Panc1 (cell line): ENCODE data around the gene PKM. TPM values are rescaled to one million over a fixed set of nuclear protein-coding genes. Genes with fewer than 3 reads are reported as not detected.
A peak's percentile ranks its signal among the peaks of the same experiment; 100 is the strongest.

Experiments used
- ATAC-seq: fragments of 200-7000 bp; cut with Tn5 transposase; 2 replicates; pipeline ENCODE4 v1.9.1; 2020; ENCODE audit warnings: mild to moderate bottlenecking, moderate library complexity
- BruUV-seq: library from RNA; stranded (reverse); fragments of 400-500 nt; replicated peaks from 2 replicates; lab custom pipeline; 2021; lab: Mats Ljungman, UMichigan
- CTCF ChIA-PET: fragments of 300-600 bp; sonication (Branson Sonifier 250); formaldehyde crosslinking; loops from one replicate; lab custom pipeline; 2022; ENCODE audit warnings: antibody characterized with exemption; lab: Charles Lee
- POLR2A ChIA-PET: fragments of 300-600 bp; sonication (Branson Sonifier 250); formaldehyde crosslinking; loops from one replicate; lab custom pipeline; 2022; ENCODE audit warnings: antibody characterized with exemption; lab: Charles Lee
- DNase-seq: peaks from one replicate; pipeline ENCODE4 v3.0.0-alpha.2; 2010; ENCODE audit warnings: low read depth, low spot score
- H3K27ac ChIP-seq: 2 replicates; pipeline ENCODE4 v1.5.1; 2011; ENCODE audit warnings: mild to moderate bottlenecking, low read length, inconsistent platforms
- H3K27me3 ChIP-seq: fragments of 200-500 bp; sonication (Bioruptor generic); 2 replicates; pipeline ENCODE4 v1.6.0; 2014; ENCODE audit warnings: low read length, inconsistent platforms; ENCODE audit not compliant: control insufficient read depth, insufficient read depth
- H3K36me3 ChIP-seq: fragments of 200-500 bp; sonication (Bioruptor generic); 2 replicates; pipeline ENCODE4 v1.5.1; 2014; ENCODE audit warnings: inconsistent platforms, mild to moderate bottlenecking, low read length, moderate library complexity; ENCODE audit not compliant: control insufficient read depth, insufficient read depth
- H3K4me1 ChIP-seq: 2 replicates; pipeline ENCODE4 v1.5.1; 2011; ENCODE audit warnings: inconsistent platforms, mild to moderate bottlenecking, low read length, moderate library complexity; ENCODE audit not compliant: control insufficient read depth, insufficient read depth
- H3K4me3 ChIP-seq, 2 experiments: 2 replicates each; pipeline ENCODE4 v1.5.1; 2011 to 2012; ENCODE audit warnings: low read depth in 2 of 2, low read length in 2 of 2, mild to moderate bottlenecking in 2 of 2, inconsistent platforms in 1 of 2, moderate library complexity in 1 of 2
- H3K9me3 ChIP-seq: fragments of 200-500 bp; sonication (Bioruptor generic); 2 replicates; pipeline ENCODE4 v1.5.1; 2014; ENCODE audit warnings: low read depth, mild to moderate bottlenecking, inconsistent platforms, low read length, moderate library complexity; ENCODE audit not compliant: control insufficient read depth, insufficient read depth
- CTCF ChIP-seq: fragments of 450-650 bp; IDR thresholded peaks from 2 replicates; pipeline ENCODE4 v1.5.1; 2017; ENCODE audit warnings: mild to moderate bottlenecking
- POLR2AphosphoS5 ChIP-seq: IDR thresholded peaks from 2 replicates; pipeline ENCODE4 v1.6.1; 2012; ENCODE audit warnings: mild to moderate bottlenecking, low read depth, low read length, moderate library complexity
- REST ChIP-seq, 2 experiments: IDR thresholded peaks; 2 replicates each; pipeline ENCODE4 v1.6.1; 2011 to 2012; ENCODE audit warnings: low read depth in 2 of 2, control low read depth in 1 of 2, low read length in 1 of 2, mild to moderate bottlenecking in 1 of 2, moderate library complexity in 1 of 2; ENCODE audit not compliant: insufficient read depth in 1 of 2
- SIN3A ChIP-seq: IDR thresholded peaks from 2 replicates; pipeline ENCODE4 v1.6.1; 2012; ENCODE audit warnings: low read depth, mild to moderate bottlenecking, low read length, moderate library complexity, borderline replicate concordance; ENCODE audit not compliant: insufficient read depth
- TCF7L2 ChIP-seq: IDR thresholded peaks from 2 replicates; pipeline ENCODE4 v1.6.1; 2011; ENCODE audit warnings: mild to moderate bottlenecking, low read depth, low read length, inconsistent platforms
- in situ Hi-C: cut with HindIII; loops from 2 replicates; pipeline ENCODE4 v1.10.0; 2016; ENCODE audit warnings: low sequenced_read_pairs, low pct_unique_long_range_greater_than_20kb
- intact Hi-C: fragments of 100-400 bp; cut with micrococcal nuclease; formaldehyde crosslinking; loops from one replicate; pipeline ENCODE4 v1.10.0; 2022; ENCODE audit not compliant: unreplicated experiment
- total RNA-seq: library from RNA; stranded (reverse); gene quantifications from one replicate; pipeline ENCODE4 v1.2.1, GENCODE V29; 2021; ENCODE audit not compliant: unreplicated experiment

PKM gene
- total RNA-seq, 1 experiment from 2014 or later = 1,590 TPM

- TF ChIP-seq SIN3A (no peak), TCF7L2 (no peak)
- Histone ChIP-seq H3K36me3 (peaks cover 19% of the 10 kb centered on the region), H3K27ac (no peak overlapping the region), H3K4me3 (peak overlapping the region; percentile 48 to 53; a peak in 1 of 4 replicates), H3K9me3 (no peaks in the 10 kb centered on the region), H3K4me1 (peaks cover 24% of the 10 kb centered on the region), H3K27me3 (no peaks in the 10 kb centered on the region; the same call in 1 of the 2 replicates)
- POLR2A ChIA-PET = no interaction called here
- BruUV-seq = no TSS peak
- CTCF ChIA-PET = no interaction called here
- DNase-seq (no peak), ATAC-seq (no peak)
- in situ Hi-C loops = no loop called here
- intact Hi-C loops = no loop called here
Measured at GRCh38 chr15:72196409-72197040, 34.5 kb downstream of the PKM start.

DNA sequence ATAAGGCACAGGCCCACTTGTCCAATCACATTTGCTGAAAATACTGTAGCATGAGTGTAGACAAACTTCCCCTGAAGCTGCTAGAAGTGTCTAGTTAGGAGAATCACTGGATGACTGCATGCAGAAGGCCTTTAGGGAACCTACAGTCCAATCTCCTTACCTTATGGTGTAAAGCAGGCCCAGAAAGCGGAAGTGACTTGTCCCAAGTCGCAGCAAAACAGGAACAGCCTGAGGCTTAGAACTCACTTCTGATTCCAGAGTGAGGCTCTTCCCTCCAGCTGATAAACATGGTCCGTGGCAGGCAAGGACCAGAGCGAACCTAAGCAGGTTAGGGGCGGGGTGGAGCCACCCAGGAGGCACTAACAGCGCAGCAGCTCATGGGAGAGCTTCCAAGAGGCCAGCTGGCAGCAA lies 35.9 kb downstream of the PKM start:
- ATAC-seq (no peak), DNase-seq (no peak)
- ChIA-PET POLR2A (no interaction called here), CTCF (no interaction called here)
- H3K4me1 ChIP-seq = peaks cover 16% of the 10 kb centered on the region
- no TSS peak for BruUV-seq
- H3K27me3 ChIP-seq = no peaks in the 10 kb centered on the region; the same call in 1 of the 2 replicates
- peaks cover 11% of the 10 kb centered on the region for H3K36me3 ChIP-seq
- H3K4me3 ChIP-seq = no peak overlapping the region
- in situ Hi-C loops = no loop called here
- H3K9me3 ChIP-seq = no peaks in the 10 kb centered on the region
- H3K27ac ChIP-seq = no peak overlapping the region
- TF ChIP-seq POLR2AphosphoS5 (no peak), REST (IDR thresholded peaks at IDR 0.05; ENCODE audit: insufficient read depth in 1 of 2, low read depth in 2 of 2, low read length in 1 of 2) (no peak), TCF7L2 (no peak), CTCF (no peak), SIN3A (no peak)
- intact Hi-C loops = no loop called here

GRCh38 chr15:72193836-72194396 lies 37.1 kb downstream of the PKM start:
- ChIA-PET CTCF (no interaction called here), POLR2A (no interaction called here)
- H3K27me3 ChIP-seq = no peaks in the 10 kb centered on the region; the same call in 1 of the 2 replicates
- peaks cover 13% of the 10 kb centered on the region for H3K4me1 ChIP-seq
- H3K27ac ChIP-seq = no peak overlapping the region
- TF ChIP-seq POLR2AphosphoS5 (no peak), REST (IDR thresholded peaks at IDR 0.05; ENCODE audit: insufficient read depth in 1 of 2, low read depth in 2 of 2, low read length in 1 of 2) (no peak), SIN3A (no peak), CTCF (no peak)
- H3K4me3 ChIP-seq = no peak overlapping the region
- BruUV-seq = no TSS peak
- DNase-seq (no peak), ATAC-seq (no peak)
- H3K36me3 ChIP-seq = peaks cover 4% of the 10 kb centered on the region
- no peaks in the 10 kb centered on the region for H3K9me3 ChIP-seq
- intact Hi-C loops (no loop called here), in situ Hi-C loops (no loop called here)
